ENCODE results near the gene TET1. TPM values are rescaled to one million over a fixed set of nuclear protein-coding genes. Genes with fewer than 3 reads are reported as not detected.
A peak's percentile ranks its signal among the peaks of the same experiment; 100 is the strongest.

The TET1 gene
- total RNA-seq, 1 donor from 2014 or later, result under 0.01 TPM

DNA sequence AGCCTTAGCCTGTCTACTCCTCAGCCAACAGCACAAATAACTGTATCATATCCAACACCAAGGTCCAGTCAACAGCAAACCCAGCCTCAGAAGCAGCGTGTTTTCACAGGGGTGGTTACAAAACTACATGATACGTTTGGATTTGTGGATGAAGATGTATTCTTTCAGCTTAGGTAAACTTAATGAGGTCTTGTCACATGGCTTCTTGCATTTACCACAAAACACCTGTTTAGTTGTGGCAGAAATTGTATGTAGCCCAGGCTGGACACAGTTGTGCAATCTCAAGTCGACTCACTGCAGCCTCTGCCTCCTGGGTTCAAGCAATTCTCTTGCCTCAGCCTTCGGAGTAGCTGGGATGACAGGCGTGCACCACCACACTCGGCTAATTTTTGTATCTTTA is 182.3 kb downstream of the TET1 start:
- FAIRE-seq (peak; percentile 7), DNase-seq (ENCODE audit: low read depth) (no peak)
- Histone ChIP-seq H3K36me3 (ENCODE audit: control insufficient read depth, insufficient read depth, low read length) (peaks cover 10% of the 10 kb centered on the region), H3K27me3 (ENCODE audit: control insufficient read depth, insufficient read depth, low read length) (no peaks in the 10 kb centered on the region), H3K4me3 (ENCODE audit: low read depth, low read length) (no peak overlapping the region)
- no peak for TF ChIP-seq CTCF (IDR thresholded peaks at IDR 0.05; ENCODE audit: insufficient read depth, low read length, severe bottlenecking)

Other genes with a start within 250 kb of the TET1 start
- 18.4 and 38.4 TPM in 2 replicates for gene HNRNPH3, start 228.3 kb upstream of the TET1 start, total RNA-seq
- gene PBLD, start 227.4 kb upstream of the TET1 start, total RNA-seq, result 0.53 and 2.4 TPM in 2 replicates
- gene RUFY2, start 153.1 kb upstream of the TET1 start, total RNA-seq, result 18.7 and 21.4 TPM in 2 replicates
- 1.9 and 3.4 TPM in 2 replicates for gene DNA2, start 88.4 kb upstream of the TET1 start, total RNA-seq
- 11.9 and 23.2 TPM in 2 replicates for gene SLC25A16, start 32.8 kb upstream of the TET1 start, total RNA-seq
- gene CCAR1, start 160.9 kb downstream of the TET1 start, total RNA-seq, result 19.2 and 33.0 TPM in 2 replicates